HL-60 (cell line): ENCODE measurements around the gene PRR13.

Experiments
- POLR2AphosphoS5 ChIP-seq: IDR thresholded peaks from 2 replicates; pipeline ENCODE4 v1.6.1; 2012; ENCODE audit warnings: low read depth
- SPI1 ChIP-seq: IDR thresholded peaks from 2 replicates; pipeline ENCODE4 v1.6.1; 2012; ENCODE audit warnings: low read depth, mild to moderate bottlenecking, borderline replicate concordance
- TF ChIP-seq, protein P1 (sequence below): IDR thresholded peaks from one replicate; pipeline ENCODE4 v1.5.1; 2011; ENCODE audit warnings: low read length, control low read depth, inconsistent platforms; ENCODE audit not compliant: insufficient read depth
- TF ChIP-seq, protein P2 (sequence below): IDR thresholded peaks from 2 replicates; pipeline ENCODE4 v1.6.1; 2012; ENCODE audit warnings: low read depth; ENCODE audit not compliant: insufficient replicate concordance

DNA sequence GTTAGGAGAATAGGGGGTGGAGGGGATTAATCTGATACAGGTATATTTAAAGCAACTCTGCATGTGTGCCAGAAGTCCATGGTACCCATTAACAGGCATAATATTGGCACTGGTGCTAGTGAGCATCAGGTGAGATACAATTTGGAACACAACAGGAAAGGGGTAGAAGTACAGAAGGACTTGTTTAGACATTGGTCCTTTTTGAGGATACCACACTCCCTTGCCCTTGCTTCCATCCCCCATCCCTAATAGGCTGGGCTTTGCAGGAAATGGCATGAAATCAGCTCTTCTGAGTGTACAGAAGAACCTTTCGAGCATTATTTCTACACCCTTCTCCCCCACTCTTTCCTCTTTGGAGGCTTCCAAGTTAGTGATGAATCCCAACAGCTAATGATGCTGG, 26.7 kb downstream of the PRR13 start:
- TF ChIP-seq, protein P1, sequence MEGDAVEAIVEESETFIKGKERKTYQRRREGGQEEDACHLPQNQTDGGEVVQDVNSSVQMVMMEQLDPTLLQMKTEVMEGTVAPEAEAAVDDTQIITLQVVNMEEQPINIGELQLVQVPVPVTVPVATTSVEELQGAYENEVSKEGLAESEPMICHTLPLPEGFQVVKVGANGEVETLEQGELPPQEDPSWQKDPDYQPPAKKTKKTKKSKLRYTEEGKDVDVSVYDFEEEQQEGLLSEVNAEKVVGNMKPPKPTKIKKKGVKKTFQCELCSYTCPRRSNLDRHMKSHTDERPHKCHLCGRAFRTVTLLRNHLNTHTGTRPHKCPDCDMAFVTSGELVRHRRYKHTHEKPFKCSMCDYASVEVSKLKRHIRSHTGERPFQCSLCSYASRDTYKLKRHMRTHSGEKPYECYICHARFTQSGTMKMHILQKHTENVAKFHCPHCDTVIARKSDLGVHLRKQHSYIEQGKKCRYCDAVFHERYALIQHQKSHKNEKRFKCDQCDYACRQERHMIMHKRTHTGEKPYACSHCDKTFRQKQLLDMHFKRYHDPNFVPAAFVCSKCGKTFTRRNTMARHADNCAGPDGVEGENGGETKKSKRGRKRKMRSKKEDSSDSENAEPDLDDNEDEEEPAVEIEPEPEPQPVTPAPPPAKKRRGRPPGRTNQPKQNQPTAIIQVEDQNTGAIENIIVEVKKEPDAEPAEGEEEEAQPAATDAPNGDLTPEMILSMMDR = no peak
- TF ChIP-seq POLR2AphosphoS5 (no peak), SPI1 (no peak)
- TF ChIP-seq, protein P2, sequence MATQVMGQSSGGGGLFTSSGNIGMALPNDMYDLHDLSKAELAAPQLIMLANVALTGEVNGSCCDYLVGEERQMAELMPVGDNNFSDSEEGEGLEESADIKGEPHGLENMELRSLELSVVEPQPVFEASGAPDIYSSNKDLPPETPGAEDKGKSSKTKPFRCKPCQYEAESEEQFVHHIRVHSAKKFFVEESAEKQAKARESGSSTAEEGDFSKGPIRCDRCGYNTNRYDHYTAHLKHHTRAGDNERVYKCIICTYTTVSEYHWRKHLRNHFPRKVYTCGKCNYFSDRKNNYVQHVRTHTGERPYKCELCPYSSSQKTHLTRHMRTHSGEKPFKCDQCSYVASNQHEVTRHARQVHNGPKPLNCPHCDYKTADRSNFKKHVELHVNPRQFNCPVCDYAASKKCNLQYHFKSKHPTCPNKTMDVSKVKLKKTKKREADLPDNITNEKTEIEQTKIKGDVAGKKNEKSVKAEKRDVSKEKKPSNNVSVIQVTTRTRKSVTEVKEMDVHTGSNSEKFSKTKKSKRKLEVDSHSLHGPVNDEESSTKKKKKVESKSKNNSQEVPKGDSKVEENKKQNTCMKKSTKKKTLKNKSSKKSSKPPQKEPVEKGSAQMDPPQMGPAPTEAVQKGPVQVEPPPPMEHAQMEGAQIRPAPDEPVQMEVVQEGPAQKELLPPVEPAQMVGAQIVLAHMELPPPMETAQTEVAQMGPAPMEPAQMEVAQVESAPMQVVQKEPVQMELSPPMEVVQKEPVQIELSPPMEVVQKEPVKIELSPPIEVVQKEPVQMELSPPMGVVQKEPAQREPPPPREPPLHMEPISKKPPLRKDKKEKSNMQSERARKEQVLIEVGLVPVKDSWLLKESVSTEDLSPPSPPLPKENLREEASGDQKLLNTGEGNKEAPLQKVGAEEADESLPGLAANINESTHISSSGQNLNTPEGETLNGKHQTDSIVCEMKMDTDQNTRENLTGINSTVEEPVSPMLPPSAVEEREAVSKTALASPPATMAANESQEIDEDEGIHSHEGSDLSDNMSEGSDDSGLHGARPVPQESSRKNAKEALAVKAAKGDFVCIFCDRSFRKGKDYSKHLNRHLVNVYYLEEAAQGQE = no peak
